Measurements from ENCODE around the gene KLHL7.

DNA sequence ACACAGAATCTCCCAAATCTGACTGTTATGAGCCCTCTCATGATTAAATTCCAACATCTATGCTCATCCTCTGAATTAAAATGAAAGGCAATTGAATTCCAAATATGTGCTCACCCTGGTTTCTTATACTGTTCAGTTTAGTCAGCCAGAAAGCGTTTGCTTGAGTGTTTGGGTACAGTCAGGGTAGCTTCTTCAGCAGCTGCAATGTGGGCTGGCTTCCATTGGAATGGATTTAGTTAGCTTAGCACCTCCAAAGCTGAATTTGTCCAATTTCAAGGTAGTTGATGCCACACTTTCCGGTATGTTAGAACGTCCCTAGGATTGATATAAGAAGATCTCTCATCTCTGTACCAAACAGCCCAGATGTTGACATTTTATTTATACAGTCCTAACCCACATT lies 9.3 kb downstream of the KLHL7 start:
- no peak for TF ChIP-seq CTCF (IDR thresholded peaks at IDR 0.05)
- no peak for TF ChIP-seq POLR2A (IDR thresholded peaks at IDR 0.05)
- TF ChIP-seq POLR2AphosphoS5 (IDR thresholded peaks at IDR 0.05) = no peak
